ENCODE data around the gene ESPL1.

DNA sequence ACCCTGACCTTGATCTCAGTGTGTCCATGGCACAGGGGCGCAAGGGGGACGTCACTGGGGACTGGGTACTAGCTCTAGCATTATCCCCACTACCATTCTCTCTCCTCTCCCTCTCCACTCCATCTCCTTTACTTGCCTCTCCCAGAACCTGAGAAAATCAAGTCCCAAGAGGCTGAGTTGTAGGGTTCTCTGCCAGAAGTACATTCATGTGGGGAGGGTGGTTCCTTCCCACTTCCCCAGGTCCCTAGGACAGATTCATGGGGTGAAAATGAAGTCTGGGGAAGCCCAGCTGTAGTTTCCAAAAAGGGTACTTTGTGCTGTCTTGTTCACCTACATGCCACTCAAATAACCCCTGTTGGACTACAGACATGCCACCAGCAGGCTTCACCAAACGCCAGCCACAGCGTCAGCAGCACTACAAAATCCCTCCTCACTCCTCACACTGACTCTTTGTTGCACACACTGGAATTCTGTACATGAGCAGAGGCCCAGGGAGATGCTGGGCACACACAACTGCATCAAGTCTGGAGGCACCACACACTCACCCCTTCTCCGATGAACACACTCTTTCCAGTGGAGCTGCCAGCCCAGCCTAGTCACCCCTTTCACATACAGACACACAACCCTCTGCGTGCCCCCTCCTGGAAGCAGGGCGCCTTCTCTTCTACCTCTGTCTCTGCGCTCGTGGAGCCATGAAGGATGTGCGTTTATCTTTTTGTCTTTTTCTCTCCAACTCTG lies 43.0 kb upstream of the ESPL1 start:
- TF ChIP-seq, protein P1, sequence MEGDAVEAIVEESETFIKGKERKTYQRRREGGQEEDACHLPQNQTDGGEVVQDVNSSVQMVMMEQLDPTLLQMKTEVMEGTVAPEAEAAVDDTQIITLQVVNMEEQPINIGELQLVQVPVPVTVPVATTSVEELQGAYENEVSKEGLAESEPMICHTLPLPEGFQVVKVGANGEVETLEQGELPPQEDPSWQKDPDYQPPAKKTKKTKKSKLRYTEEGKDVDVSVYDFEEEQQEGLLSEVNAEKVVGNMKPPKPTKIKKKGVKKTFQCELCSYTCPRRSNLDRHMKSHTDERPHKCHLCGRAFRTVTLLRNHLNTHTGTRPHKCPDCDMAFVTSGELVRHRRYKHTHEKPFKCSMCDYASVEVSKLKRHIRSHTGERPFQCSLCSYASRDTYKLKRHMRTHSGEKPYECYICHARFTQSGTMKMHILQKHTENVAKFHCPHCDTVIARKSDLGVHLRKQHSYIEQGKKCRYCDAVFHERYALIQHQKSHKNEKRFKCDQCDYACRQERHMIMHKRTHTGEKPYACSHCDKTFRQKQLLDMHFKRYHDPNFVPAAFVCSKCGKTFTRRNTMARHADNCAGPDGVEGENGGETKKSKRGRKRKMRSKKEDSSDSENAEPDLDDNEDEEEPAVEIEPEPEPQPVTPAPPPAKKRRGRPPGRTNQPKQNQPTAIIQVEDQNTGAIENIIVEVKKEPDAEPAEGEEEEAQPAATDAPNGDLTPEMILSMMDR (conservative IDR thresholded peaks at IDR 0.05; ENCODE audit: low read depth, low read length): no peak
- TF ChIP-seq EZH2phosphoT487 (IDR thresholded peaks at IDR 0.05; ENCODE audit: borderline replicate concordance, low read length): no peak
- no peak for TF ChIP-seq EZH2 (IDR thresholded peaks at IDR 0.05; ENCODE audit: low read length, unreplicated experiment)

All from PC-3 (cell line).